Activated naive CD4-positive, alpha-beta T cell treated with anti-CD3 and anti-CD28 coated beads, Interleukin-2, amount 10 ng/mL, durations not matched to agents 7 days and 5 days (primary cell): Measurements from ENCODE around the gene PLSCR1.

Experiments used
- CTCF ChIA-PET: fragments of 350-600 bp; sonication (Branson Sonifier 250); formaldehyde crosslinking; loops from one replicate; lab custom pipeline; 2021; ENCODE audit warnings: antibody characterized with exemption; lab: Charles Lee
- DNase-seq: peaks from one replicate; pipeline ENCODE4 v3.0.0-alpha.2; 2020
- H3K27ac Mint-ChIP-seq: one replicate; pipeline ENCODE4 v1.8.0; 2021; ENCODE audit warnings: mild to moderate bottlenecking, moderate library complexity, mixed read lengths
- H3K27me3 Mint-ChIP-seq: one replicate; pipeline ENCODE4 v1.8.0; 2021; ENCODE audit warnings: mild to moderate bottlenecking, mixed read lengths
- H3K36me3 Mint-ChIP-seq: one replicate; pipeline ENCODE4 v1.8.0; 2021; ENCODE audit warnings: mixed read lengths
- H3K4me1 Mint-ChIP-seq: one replicate; pipeline ENCODE4 v1.8.0; 2021; ENCODE audit warnings: mixed read lengths
- H3K4me3 Mint-ChIP-seq: one replicate; pipeline ENCODE4 v1.8.0; 2021; ENCODE audit warnings: mild to moderate bottlenecking, moderate library complexity, mixed read lengths
- H3K9me3 Mint-ChIP-seq: one replicate; pipeline ENCODE4 v1.8.0; 2021; ENCODE audit warnings: mixed read lengths

PLSCR1 gene

GRCh38 chr3:146544002-146544928 lies at the start of gene PLSCR1:
Gene PLSCR1 (minus strand): TSS chr3:146544607. CDS start chr3:146536552, 8,055 bp downstream.
- CTCF ChIA-PET: interaction anchor here (0.8 to 1.4 kb wide), 2 partner anchors 33 to 34 kb away, joined by 3 read pairs; no protein-coding TSS in a partner anchor
- no peaks in the 10 kb centered on the region for H3K9me3 Mint-ChIP-seq

GRCh38 chr3:146593776-146594175 lies 49.4 kb upstream of the PLSCR1 start:
- Mint-ChIP-seq H3K27ac (no peak overlapping the region), H3K4me3 (no peak overlapping the region), H3K27me3 (peaks cover 8% of the 10 kb centered on the region), H3K9me3 (no peaks in the 10 kb centered on the region), H3K36me3 (no peaks in the 10 kb centered on the region), H3K4me1 (no peaks in the 10 kb centered on the region)
- CTCF ChIA-PET: interaction anchor here (0.6 to 1.4 kb wide), 8 partner anchors 13 to 528 kb away, joined by 3 to 5 read pairs (median 3); no protein-coding TSS in a partner anchor
- no peak for DNase-seq

More at GRCh38 chr3:146544002-146544928, at the start of gene PLSCR1:
- peaks cover 30% of the 10 kb centered on the region for H3K36me3 Mint-ChIP-seq
- no peaks in the 10 kb centered on the region for H3K27me3 Mint-ChIP-seq
- H3K4me1 Mint-ChIP-seq: peaks cover 78% of the 10 kb centered on the region
- peak within 1 kb of the TSS; percentile 93 for H3K27ac Mint-ChIP-seq
- H3K4me3 Mint-ChIP-seq: peak within 1 kb of the TSS; percentile 81
- peak; percentile 88 for DNase-seq

- no peaks in the 10 kb centered on the region for H3K4me1 Mint-ChIP-seq
Observed at GRCh38 chr3:146590521-146590920, 46.1 kb upstream of the PLSCR1 start.

GRCh38 chr3:146589899-146590508 lies 45.6 kb upstream of the PLSCR1 start:
- CTCF ChIA-PET: interaction anchor here (0.6 to 1.8 kb wide), 9 partner anchors 9 to 374 kb away, joined by 3 to 7 read pairs (median 3); no protein-coding TSS in a partner anchor
- no peak overlapping the region for H3K4me3 Mint-ChIP-seq
- no peaks in the 10 kb centered on the region for H3K4me1 Mint-ChIP-seq
- H3K27me3 Mint-ChIP-seq: peaks cover 4% of the 10 kb centered on the region
- peak; percentile 25 for DNase-seq
- H3K9me3 Mint-ChIP-seq: no peaks in the 10 kb centered on the region
- H3K27ac Mint-ChIP-seq: no peak overlapping the region
- no peaks in the 10 kb centered on the region for H3K36me3 Mint-ChIP-seq

More at GRCh38 chr3:146590521-146590920, 46.1 kb upstream of the PLSCR1 start:
- CTCF ChIA-PET: interaction anchor here (0.7 to 1.8 kb wide), 5 partner anchors 9 to 178 kb away, joined by 3 to 7 read pairs (median 5); no protein-coding TSS in a partner anchor
- no peak for DNase-seq
- Mint-ChIP-seq H3K4me3 (no peak overlapping the region), H3K27me3 (peaks cover 7% of the 10 kb centered on the region), H3K27ac (no peak overlapping the region), H3K9me3 (no peaks in the 10 kb centered on the region), H3K36me3 (no peaks in the 10 kb centered on the region)

- DNase-seq: no peak
- H3K4me3 Mint-ChIP-seq: no peak overlapping the region
- no peaks in the 10 kb centered on the region for H3K4me1 Mint-ChIP-seq
- CTCF ChIA-PET: no interaction called here
- H3K36me3 Mint-ChIP-seq: no peaks in the 10 kb centered on the region
- no peak overlapping the region for H3K27ac Mint-ChIP-seq
- H3K27me3 Mint-ChIP-seq: peaks cover 3% of the 10 kb centered on the region
- peaks cover 10% of the 10 kb centered on the region for H3K9me3 Mint-ChIP-seq
Observed at GRCh38 chr3:146585156-146585555, 40.7 kb upstream of the PLSCR1 start.

GRCh38 chr3:146581951-146582467 lies 37.6 kb upstream of the PLSCR1 start:
- CTCF ChIA-PET: no interaction called here
- Mint-ChIP-seq H3K4me3 (no peak overlapping the region), H3K27ac (no peak overlapping the region), H3K9me3 (peaks cover 10% of the 10 kb centered on the region), H3K27me3 (peaks cover 3% of the 10 kb centered on the region), H3K4me1 (no peaks in the 10 kb centered on the region), H3K36me3 (no peaks in the 10 kb centered on the region)
- no peak for DNase-seq

- CTCF ChIA-PET: interaction anchor here (0.7 to 1.9 kb wide), 2 partner anchors 13 to 392 kb away, joined by 3 to 7 read pairs; no protein-coding TSS in a partner anchor
- H3K4me3 Mint-ChIP-seq: no peak overlapping the region
- no peak overlapping the region for H3K27ac Mint-ChIP-seq
- H3K9me3 Mint-ChIP-seq: peaks cover 10% of the 10 kb centered on the region
- no peaks in the 10 kb centered on the region for H3K36me3 Mint-ChIP-seq
- no peak for DNase-seq
- H3K4me1 Mint-ChIP-seq: no peaks in the 10 kb centered on the region
- H3K27me3 Mint-ChIP-seq: peaks cover 3% of the 10 kb centered on the region
Observed at GRCh38 chr3:146581080-146581601, 36.7 kb upstream of the PLSCR1 start.

GRCh38 chr3:146577662-146578061 lies 33.3 kb upstream of the PLSCR1 start:
- peaks cover 3% of the 10 kb centered on the region for H3K27me3 Mint-ChIP-seq
- CTCF ChIA-PET: interaction anchor here (1.0 to 2.5 kb wide), 11 partner anchors 17 to 512 kb away, joined by 3 to 27 read pairs (median 4); partner anchors contain the start of gene PLSCR1
- DNase-seq: peak; percentile 53
- no peak overlapping the region for H3K4me3 Mint-ChIP-seq
- H3K27ac Mint-ChIP-seq: no peak overlapping the region
- no peaks in the 10 kb centered on the region for H3K36me3 Mint-ChIP-seq
- H3K4me1 Mint-ChIP-seq: no peaks in the 10 kb centered on the region
- peaks cover 4% of the 10 kb centered on the region for H3K9me3 Mint-ChIP-seq

- Mint-ChIP-seq H3K27me3 (peaks cover 3% of the 10 kb centered on the region), H3K4me1 (no peaks in the 10 kb centered on the region), H3K27ac (no peak overlapping the region), H3K36me3 (no peaks in the 10 kb centered on the region), H3K4me3 (no peak overlapping the region), H3K9me3 (no peaks in the 10 kb centered on the region)
- no peak for DNase-seq
- CTCF ChIA-PET: interaction anchor here (0.6 to 1.4 kb wide), 3 partner anchors 35 to 475 kb away, joined by 3 read pairs; no protein-coding TSS in a partner anchor
Observed at GRCh38 chr3:146575636-146576035, 31.2 kb upstream of the PLSCR1 start.

GRCh38 chr3:146574173-146574572 lies 29.8 kb upstream of the PLSCR1 start:
- no peaks in the 10 kb centered on the region for H3K4me1 Mint-ChIP-seq
- no peak overlapping the region for H3K4me3 Mint-ChIP-seq
- H3K9me3 Mint-ChIP-seq: no peaks in the 10 kb centered on the region
- no peak for DNase-seq
- H3K27ac Mint-ChIP-seq: no peak overlapping the region
- peaks cover 3% of the 10 kb centered on the region for H3K27me3 Mint-ChIP-seq
- CTCF ChIA-PET: interaction anchor here (1.4 kb wide), 1 partner anchor 247 kb away, joined by 3 read pairs; no protein-coding TSS in a partner anchor
- no peaks in the 10 kb centered on the region for H3K36me3 Mint-ChIP-seq

GRCh38 chr3:146569314-146569713 lies 24.9 kb upstream of the PLSCR1 start:
- Mint-ChIP-seq H3K36me3 (no peaks in the 10 kb centered on the region), H3K27ac (no peak overlapping the region), H3K4me3 (no peak overlapping the region), H3K27me3 (peaks cover 3% of the 10 kb centered on the region), H3K4me1 (no peaks in the 10 kb centered on the region), H3K9me3 (peaks cover 3% of the 10 kb centered on the region)
- DNase-seq: no peak
- CTCF ChIA-PET: no interaction called here

- H3K36me3 Mint-ChIP-seq: no peaks in the 10 kb centered on the region
- H3K4me3 Mint-ChIP-seq: no peak overlapping the region
- peaks cover 12% of the 10 kb centered on the region for H3K27me3 Mint-ChIP-seq
- H3K27ac Mint-ChIP-seq: no peak overlapping the region
- CTCF ChIA-PET: no interaction called here
- no peak for DNase-seq
- no peaks in the 10 kb centered on the region for H3K4me1 Mint-ChIP-seq
- H3K9me3 Mint-ChIP-seq: peaks cover 3% of the 10 kb centered on the region
Observed at GRCh38 chr3:146566138-146566537, 21.7 kb upstream of the PLSCR1 start.

GRCh38 chr3:146561879-146562278 lies 17.5 kb upstream of the PLSCR1 start:
- Mint-ChIP-seq H3K4me1 (no peaks in the 10 kb centered on the region), H3K27me3 (peaks cover 22% of the 10 kb centered on the region), H3K36me3 (no peaks in the 10 kb centered on the region), H3K9me3 (peaks cover 3% of the 10 kb centered on the region), H3K4me3 (no peak overlapping the region), H3K27ac (no peak overlapping the region)
- CTCF ChIA-PET: no interaction called here
- no peak for DNase-seq

GRCh38 chr3:146561463-146561862 lies 17.1 kb upstream of the PLSCR1 start:
- Mint-ChIP-seq H3K4me1 (no peaks in the 10 kb centered on the region), H3K4me3 (no peak overlapping the region), H3K27me3 (peaks cover 22% of the 10 kb centered on the region), H3K9me3 (peaks cover 3% of the 10 kb centered on the region), H3K36me3 (no peaks in the 10 kb centered on the region), H3K27ac (no peak overlapping the region)
- no peak for DNase-seq
- CTCF ChIA-PET: no interaction called here
